Measurements from ENCODE around the gene SLC32A1.

The SLC32A1 gene

GRCh38 chr20:38706509-38706908 lies 17.8 kb upstream of the SLC32A1 start:
- no peak for TF ChIP-seq CTCF (IDR thresholded peaks at IDR 0.05; ENCODE audit: extremely low read depth, missing control alignments)
- no peak for DNase-seq (ENCODE audit: low spot score)

GRCh38 chr20:38714308-38714707 lies 10.0 kb upstream of the SLC32A1 start:
- no peak for TF ChIP-seq CTCF (IDR thresholded peaks at IDR 0.05; ENCODE audit: extremely low read depth, missing control alignments)
- DNase-seq (ENCODE audit: low spot score), result no peak

- DNase-seq (ENCODE audit: low spot score), result no peak
- no peak for TF ChIP-seq CTCF (IDR thresholded peaks at IDR 0.05; ENCODE audit: extremely low read depth, missing control alignments)
Observed at GRCh38 chr20:38715646-38716045, 8.6 kb upstream of the SLC32A1 start.

- peak; percentile 17 for DNase-seq (ENCODE audit: low spot score)
- no peak for TF ChIP-seq CTCF (IDR thresholded peaks at IDR 0.05; ENCODE audit: extremely low read depth, missing control alignments)
Observed at GRCh38 chr20:38722683-38723016, 1.6 kb upstream of the SLC32A1 start.

- TF ChIP-seq CTCF (IDR thresholded peaks at IDR 0.05; ENCODE audit: extremely low read depth, missing control alignments), result no peak
- peak; percentile 24 for DNase-seq (ENCODE audit: low spot score)
Observed at GRCh38 chr20:38723017-38723847, 1.1 kb upstream of the SLC32A1 start.

GRCh38 chr20:38724626-38725147 lies 401 bp downstream of the SLC32A1 start:
- peak; percentile 35 for DNase-seq (ENCODE audit: low spot score)
- TF ChIP-seq CTCF (IDR thresholded peaks at IDR 0.05; ENCODE audit: extremely low read depth, missing control alignments), result no peak

GRCh38 chr20:38725148-38725901 lies 1.0 kb downstream of the SLC32A1 start:
- no peak for TF ChIP-seq CTCF (IDR thresholded peaks at IDR 0.05; ENCODE audit: extremely low read depth, missing control alignments)
- peak; percentile 61 for DNase-seq (ENCODE audit: low spot score)

Measured in GM20000 (cell line).